NCI-H1417 treated with DMSO at 0.1 percent for 48 hours (cell line): Measurements from ENCODE around the gene NDUFC1.
"Not testable (repeated sequence)": the region's sequence is repeated elsewhere in the genome, so short reads cannot be mapped to it uniquely, and the experiment has no call there.

Experiments
- DNase-seq: peaks from one replicate; lab custom pipeline; 2025; lab: John Stamatoyannopoulos, UW

The NDUFC1 gene

DNA sequence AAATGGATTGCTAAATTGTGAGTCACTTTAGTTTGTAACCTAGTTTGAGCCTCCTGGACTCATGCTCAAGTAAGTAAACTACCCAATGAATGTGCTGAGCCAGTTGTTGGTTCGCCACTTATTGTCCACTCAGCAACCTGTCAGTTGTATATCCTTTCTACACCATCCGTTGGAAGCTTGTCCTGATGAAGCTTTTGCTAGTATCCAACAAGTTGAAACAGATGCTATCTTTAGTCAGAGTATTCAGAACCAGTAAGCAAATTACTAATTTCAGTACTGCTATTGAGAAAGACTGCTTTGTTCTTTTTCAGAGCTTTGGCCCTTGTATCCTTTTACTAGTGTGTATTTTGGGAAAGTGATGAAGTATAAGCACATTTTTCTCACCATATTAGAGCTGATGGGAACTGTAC lies 5.3 kb downstream of the NDUFC1 start:
- no peak for DNase-seq

DNA sequence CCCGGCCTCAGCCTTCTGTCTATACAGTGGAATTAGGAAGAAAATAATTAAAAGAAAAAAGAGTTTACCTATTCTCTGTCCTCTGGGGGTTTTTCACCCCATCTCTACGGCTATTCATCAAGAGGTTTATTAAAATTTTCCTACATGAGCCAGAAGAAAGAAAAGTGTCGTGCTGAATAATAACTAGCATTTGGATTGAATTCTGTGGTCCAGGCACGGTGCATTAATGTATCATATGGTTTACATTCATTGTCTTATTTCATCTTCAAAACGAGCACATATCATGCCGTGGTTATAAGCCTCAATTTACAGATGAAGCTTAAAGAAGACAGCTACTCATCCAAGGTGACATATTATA lies 6.4 kb downstream of the NDUFC1 start:
- no peak for DNase-seq

DNA sequence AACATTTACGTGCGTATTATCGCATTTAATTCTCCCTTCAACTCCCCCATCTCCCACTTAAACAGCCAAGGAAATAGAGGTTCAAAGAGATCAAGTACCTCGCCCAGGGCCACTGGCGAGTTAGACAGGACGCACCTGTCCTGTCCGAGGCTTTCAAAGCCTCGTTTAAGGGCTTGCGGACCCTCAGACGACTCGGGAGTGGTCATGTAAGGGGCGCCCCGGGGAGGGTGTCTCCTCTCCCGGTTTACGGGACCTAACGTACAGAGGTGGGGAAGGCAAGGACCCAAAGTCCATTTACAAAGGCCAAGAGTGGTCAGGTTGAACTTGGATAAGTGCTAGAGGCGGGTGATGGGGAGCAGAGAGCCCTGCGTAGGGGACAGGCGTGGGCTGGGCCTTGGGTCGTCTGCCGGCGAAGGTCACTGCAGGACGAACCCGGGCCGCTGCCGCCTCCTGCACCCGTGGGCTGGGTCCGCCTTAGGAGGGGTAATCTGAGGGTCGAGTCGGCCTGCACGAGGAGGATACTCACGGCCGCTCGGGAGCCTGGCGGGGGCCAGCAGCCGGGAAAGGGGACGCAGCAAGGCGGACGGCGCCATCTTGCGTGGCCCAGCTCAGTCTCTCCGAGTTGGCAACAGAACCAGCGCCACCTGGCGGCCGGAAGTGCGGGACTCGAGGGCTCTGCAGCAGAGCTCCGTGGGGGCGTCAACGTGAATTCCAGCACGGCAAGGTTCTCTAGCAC lies 6.9 kb downstream of the NDUFC1 start:
- peak; percentile 16 for DNase-seq

DNA sequence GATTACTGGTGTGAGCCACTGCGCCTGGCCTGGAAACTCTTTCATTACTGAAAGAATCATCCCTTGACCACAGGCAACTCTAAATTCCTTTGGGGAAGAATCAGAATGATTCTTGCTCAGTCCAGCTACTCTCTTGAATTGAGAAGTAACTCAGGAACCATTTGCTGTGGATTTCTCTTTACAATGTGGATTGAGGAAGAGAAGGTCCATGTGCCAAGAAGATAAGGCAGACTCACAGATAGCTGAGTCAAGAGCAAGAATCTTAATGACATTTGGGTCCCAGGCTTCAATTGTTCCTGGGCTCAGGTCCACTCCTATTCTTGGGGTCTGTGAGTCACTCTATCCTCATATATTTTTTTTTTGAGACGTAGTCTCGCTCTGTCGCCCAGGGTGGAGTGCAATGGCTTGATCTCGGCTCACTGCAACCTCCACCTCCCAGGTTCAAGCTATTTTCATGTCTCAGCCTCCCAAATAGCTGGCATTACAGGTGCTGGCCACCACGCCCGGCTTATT lies 16.0 kb downstream of the NDUFC1 start:
- DNase-seq = no peak

DNA sequence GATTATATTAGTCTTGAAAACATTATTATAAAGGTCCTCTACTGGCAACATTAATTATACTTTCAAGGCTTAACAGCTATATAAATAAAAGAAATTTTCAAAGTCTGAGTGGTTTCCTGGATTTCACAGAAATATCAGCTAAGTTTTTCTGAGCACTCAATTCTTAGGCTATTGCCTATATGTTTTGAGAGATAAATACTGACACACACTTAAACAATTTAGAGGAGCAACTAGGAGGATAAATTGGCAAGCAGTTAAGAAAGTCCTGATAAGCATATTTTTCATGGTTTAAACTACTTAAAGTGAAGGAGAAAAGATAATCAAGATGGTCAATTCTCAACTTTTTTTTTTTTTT lies 19.6 kb downstream of the NDUFC1 start:
- no peak for DNase-seq

DNA sequence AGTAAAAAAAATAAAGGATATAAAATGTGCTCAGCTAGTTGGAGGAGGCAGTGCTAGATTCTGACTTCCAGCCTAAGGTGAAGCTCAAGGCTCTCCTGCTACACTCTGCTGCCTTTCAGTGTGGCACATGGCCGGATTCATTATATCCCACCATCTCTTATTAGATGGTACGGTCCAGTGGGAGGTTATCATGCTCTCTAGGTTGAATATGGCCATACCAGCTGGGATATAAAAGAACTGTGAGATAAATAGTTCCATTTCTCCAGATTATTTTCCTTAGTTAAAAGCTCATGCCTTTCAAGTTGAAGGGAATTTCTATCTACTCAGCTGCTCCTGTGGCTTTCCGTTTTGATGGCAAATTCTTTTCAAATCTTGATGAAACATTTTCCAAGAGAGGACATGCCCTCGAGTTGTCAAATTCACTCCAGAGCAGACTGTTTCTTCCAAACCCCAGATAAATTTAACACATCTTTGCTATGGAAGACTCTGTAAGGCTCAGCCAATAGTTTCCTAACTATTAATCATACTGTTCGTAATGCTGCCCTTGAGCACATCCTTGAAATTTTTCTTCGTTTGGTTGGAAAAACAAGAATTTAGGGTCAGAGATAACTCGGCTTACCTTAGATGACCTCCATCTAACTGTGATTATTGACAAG lies 20.1 kb downstream of the NDUFC1 start:
- DNase-seq = no peak

DNA sequence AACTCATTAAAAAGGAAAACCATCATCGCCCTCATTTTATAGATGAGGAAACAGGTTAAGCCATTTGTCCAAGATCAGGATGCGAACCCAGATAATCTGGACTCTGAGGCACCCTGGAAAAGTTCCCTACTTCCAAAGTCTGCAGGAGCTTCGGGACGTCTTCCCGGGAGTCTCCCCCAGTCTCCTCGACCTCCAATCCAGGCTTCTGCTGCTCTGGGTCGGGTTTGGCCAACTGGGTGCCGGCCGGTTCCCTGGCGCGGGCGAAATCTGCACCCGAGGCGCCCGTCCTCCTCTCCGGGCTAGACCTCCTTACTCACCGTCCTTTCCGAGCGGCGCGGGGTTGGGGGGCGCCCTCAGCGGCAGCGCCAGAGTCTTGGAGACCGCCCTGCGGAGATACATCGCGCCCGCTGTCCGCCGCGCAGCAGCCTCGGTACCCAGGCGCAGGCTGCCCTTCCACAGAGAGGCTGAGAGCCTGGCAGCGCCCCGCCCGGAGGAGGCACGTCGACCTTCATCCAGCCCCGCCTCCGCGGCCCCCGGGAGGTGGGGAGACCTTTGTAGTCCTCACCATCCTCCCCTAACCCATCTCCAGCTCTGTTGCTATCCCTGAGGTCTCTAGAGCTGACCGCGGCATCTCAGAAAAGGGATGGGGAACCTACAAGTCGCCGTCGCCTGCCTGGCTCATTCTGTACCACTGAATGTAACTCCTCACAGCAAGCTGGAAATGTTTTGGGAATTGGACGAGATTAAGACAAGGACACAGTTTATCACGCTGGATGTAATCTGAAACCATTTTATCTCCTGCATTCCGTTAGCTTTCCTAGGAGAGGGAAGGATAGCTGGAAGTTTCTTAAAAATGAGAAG lies 22.3 kb downstream of the NDUFC1 start, which contains the start of gene MGARP:
TSS of gene MGARP (minus strand) at position 466 of the 861 bp plus-strand sequence. CDS start at position 399, 67 bp downstream.
- DNase-seq = no peak

DNA sequence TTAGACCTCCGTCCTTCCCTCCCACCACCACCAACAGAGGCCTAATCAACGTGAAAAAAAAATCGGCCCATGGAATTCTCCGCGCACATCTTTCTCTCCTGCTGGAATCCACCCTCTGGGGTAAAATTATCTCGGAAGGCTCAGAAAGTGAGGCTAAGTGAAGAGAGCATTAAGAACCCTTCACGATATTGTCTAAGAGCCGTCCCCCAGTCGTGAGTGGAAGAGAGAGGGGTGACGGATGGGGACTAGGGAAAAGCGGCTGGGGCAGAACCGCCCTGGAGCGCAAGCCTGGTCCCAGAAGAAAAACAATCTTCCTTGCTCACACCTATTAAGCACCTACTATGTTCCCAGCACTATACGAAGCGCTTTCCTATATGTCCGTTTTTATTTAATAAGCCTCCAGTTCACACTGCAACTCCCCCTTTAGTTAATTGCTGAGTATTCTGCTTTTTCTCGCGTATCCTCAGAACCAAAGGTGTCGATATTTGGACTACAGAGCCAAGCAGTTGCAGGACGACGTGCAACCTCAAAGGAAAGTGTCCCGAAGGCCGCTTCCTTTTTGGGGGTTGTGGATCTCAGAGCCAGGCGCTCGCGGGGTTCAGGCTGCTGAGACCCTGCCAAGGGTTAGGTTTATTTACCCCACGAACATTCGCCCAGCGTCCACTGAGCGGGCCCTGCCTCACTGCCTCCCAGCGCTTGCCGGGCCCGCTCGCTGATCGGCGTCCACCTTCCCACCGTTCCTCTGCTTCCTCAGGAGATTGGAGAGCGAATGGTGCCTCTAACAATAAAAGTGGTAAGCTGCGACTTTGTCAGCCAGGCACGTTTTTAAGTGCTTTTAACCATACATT lies 23.1 kb downstream of the NDUFC1 start:
- no peak for DNase-seq

DNA sequence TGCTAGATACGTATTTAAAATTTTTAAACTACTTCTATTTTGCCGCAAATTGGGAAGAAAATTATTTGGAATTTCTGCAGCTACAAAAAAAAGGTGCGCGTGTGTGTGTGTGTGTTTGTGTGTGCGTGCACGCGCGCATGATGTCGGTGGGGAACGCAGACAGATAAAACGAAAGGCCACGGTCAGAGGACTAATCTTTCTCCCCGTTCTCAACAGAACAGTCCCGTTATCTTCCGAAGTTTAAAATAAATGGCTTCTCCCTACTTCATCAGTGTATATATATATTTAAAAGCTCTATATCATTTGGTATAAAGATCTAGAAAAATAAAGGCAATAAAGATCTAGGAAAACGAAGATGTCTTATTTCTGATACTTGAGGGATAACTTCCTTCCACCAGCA lies 23.8 kb downstream of the NDUFC1 start:
- no peak for DNase-seq

DNA sequence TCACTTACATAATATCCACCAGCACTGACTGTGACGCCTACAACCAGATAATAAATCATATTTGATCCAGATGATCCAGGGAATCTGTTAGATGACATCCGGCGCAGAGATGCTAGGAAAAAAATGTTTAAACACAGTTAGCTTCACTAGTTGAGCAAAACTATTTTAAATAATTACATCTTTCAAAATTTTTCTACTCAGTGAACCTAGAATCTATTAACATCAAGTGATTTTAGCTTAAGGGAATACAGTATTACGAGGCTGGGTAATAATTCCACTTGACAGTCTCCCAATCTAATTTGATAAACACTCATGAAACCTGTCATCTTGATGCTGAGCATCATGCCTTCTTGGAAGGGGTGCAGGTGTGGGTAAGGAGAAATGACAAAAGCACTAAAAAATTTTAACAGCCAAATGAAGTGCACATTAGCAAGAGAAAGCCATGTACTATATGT lies 27.0 kb downstream of the NDUFC1 start:
- no peak for DNase-seq

DNA sequence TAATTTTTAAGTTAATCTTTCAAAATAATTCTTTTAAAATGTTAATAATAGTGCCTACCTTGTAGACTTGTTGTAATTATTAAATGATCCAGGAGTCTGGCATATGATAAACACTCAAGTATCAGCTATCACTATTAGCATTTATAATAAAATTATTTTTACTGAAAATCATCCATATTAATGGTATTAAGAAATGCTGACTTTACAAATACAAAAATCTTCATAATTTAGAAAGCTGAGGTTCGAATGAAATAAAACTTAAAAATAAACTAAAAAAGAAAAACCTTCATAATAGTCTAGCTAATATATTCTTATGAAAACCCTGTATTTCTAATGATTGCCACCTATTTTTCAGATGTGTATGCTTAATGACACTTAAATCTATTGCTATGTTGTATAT lies 27.5 kb downstream of the NDUFC1 start:
- DNase-seq = no peak

DNA sequence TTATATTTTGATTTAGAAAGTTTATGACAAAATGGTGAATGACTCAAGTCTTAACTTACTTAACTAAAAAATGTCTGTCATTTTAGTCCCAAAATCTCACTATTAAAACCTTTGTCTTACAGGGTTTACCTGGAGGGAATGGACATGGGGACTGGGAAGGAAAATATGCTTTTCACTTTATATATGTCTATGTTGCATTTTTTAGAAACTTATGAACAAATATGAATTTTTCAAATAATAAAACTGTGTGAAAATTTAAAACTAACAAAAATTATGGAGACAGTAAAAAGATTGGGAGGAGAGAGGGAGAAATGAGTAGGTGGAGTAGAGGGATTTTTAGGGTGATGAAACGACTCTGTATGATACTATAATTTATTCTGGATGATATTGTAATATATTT lies 28.4 kb downstream of the NDUFC1 start:
- no peak for DNase-seq

DNA sequence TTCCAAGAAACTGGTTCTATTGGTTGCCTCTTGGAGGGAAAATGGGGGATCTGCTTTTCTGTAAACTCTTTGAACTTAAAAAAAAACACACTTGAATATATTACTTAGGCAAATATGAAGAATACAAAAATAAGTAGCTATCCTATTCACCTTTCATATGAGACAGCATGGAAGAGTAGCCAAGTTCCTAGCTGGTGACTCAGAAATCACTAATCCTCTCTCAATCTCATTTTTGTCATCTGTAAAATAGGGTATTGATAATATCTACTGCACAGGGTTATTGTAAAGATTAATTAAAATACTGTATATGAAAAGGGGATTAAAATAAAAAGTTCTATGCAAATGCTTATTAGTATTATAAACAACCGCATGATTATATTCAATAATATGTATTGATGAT lies 35.0 kb downstream of the NDUFC1 start:
- no peak for DNase-seq

DNA sequence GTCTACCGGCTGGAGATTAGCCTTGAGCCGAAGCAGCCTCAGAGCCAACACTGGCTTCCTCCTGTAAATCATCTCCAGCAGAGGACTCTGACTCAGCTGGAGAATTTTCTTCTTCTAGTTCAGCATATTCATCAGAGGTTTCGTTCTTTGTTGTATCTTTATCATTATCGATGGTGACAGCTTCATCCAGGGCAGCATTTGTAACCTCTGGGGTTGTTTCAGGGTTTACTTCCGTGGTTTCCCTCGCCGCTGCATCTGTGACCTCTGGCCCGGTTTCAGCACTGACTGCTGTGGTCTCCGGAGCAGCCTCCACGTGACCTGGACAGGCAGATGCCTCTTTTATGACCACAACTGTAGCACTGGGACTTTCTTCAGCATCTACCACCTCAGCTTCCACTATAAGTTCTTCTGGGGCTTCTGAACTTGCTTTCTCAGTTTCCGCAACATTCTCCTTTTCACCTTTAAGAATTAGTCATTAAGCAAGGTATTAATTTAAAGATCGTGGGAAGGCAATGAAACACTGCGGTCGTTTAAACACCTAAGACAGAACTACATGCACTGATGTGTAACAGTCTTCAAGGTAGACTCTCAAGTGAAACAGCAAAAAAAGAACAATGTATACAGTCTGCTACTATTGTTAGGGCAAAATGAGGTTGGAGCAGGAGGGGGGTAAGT lies 35.6 kb downstream of the NDUFC1 start:
- DNase-seq = no peak

DNA sequence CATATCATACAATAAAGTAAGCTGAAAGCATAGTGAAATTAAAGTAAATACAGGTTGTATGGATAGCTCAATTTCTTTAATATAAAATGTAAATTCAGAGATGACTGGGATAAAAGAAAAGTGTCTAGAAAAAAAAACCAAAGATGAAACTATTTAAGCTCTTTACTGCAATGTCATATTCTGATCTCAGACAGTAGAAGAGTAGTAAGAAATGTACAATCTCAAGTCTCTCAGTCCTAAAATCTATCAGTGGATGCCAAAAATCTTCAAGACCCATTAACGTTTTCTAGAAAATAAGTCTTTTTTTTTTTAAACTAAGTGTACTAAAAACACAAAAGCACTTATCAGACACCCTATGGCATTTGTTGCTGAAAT lies 36.1 kb downstream of the NDUFC1 start:
- DNase-seq = no peak

DNA sequence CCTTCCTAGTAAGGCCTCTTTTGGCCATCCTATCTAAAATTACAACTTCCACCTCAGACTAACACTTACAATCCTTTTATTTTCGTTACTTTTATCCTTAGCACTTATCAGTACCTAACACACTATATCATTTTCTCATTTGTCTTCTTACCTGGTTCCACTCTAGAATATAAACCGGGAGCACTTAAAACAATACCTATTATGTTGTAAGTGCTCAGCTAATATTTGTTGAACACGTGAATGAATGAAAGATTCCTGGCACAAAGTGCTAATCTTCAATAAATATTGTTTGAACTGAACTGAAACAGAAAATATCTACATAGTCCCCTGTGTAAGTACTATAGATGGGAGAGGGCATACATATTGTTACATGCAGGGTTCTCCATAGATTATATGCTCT lies 36.6 kb downstream of the NDUFC1 start:
- DNase-seq = peak; percentile 8

DNA sequence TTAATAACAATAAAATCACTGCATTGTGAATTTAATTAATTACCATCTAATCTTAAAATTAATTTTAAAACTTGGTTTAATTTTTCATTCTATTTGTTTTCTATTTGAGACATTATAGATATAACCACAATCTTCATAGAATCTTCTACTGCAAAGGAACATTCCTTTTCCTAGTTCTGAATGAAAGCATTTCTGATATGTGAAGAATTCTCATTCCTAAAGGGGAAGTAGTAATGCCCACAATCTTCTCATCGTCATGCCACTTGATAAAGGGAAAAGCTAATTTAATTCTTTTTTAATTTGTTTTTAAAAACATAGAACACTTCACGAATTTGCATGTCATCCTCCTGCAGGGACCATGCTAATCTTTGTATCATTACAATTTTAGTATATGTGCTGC lies 45.9 kb downstream of the NDUFC1 start:
- no peak for DNase-seq

DNA sequence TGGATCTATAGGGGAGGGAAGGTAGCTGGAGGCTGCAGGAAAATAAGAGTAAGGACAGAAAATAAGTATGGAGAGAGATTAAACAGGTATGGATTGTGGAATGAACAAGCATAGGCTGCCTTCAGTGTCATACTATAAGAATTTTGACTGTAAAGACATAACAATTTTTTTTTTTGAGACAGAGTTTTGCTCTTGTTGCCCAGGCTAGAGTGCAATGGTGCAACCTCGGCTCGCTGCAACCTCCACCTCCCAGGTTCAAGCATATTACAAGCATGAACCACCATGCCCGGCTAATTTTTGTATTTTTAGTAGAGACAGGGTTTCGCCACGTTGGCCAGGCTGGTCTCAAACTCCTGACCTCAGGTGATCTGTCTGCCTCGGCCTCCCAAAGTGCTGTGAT lies 46.7 kb downstream of the NDUFC1 start:
- not testable (repeated sequence) for DNase-seq

DNA sequence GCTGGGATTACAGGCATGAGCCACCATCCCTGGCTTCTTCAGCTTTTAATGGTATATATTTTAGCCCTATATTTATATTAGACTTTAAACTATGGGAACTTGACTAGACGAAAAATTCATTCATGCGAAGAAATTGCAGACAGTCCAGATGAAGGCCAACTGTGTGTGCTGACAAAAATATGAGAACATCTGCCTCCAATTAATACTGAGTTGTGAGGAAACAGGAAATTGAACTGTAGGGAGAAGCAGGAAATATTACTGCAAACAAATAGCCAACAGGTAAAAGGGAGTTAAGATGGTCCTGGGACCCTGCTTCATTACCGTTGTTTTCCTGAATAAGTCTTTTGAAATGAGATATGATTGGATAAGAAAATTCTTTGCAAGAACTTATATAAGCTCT lies 48.6 kb downstream of the NDUFC1 start:
- no peak for DNase-seq

DNA sequence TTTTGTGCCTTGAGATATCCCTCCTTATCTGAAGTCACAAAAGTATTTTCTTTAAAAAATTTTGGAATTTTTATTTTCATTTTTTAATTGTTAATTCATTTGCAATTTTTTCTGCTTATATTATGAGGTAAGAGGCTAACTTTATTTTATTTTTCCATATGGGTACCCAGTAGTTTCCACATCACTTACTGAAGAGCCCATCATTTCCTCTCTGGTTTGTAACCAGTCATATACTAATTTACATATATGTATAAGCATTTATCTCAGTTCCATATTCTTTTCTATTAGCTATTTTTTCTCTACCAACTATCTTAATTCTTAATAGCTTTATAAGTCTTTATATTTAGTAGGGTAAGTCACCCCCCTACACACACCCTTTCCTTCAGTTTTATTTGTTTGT lies 49.2 kb downstream of the NDUFC1 start:
- DNase-seq = no peak

DNA sequence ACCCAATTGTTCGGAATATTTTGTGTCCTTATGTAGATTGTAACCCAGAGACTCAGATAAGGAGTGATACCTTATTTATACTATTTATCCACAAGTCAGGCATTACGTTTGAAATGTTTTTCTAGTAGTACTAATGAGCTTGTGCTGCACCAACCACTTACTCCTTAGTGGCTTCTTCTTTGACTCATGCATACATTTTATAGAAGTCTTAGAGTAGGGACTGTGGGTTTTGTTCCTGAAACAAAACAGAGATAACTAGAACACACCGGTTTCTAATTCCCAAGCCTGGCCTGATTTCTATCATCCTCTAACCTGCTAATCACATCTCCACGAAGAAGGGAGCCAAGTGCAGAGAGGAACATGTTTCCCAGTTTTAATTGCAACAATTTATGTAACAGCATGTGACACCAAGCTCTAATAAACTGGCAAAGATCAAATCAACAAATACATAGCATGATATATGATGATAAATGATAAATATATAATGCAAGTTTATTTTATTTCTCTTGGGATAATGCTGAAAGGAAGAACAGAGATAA lies 54.5 kb downstream of the NDUFC1 start:
- DNase-seq = no peak
